KOPT-K1 (cell line): ENCODE measurements around the gene CCR3.

ENCODE experiments used
- H3K27ac ChIP-seq: fragments of 200-600 bp; sonication (generic); 2 replicates; pipeline ENCODE4 v1.5.1; 2016; ENCODE audit warnings: antibody characterized with exemption, mild to moderate bottlenecking, low read depth, low read length; ENCODE audit not compliant: poor library complexity, severe bottlenecking
- H3K36me3 ChIP-seq: fragments of 200-600 bp; sonication (generic); 2 replicates; pipeline ENCODE4 v1.5.1; 2017; ENCODE audit warnings: antibody characterized with exemption, mild to moderate bottlenecking, low read length, moderate library complexity; ENCODE audit not compliant: insufficient read depth
- H3K9me3 ChIP-seq: fragments of 200-600 bp; sonication (generic); 2 replicates; pipeline ENCODE4 v1.5.1; 2017; ENCODE audit warnings: antibody characterized with exemption, low read length, mild to moderate bottlenecking; ENCODE audit not compliant: insufficient read depth, poor library complexity, severe bottlenecking

CCR3 gene

GRCh38 chr3:46209746-46210470 is 32.4 kb upstream of the CCR3 start:
- H3K27ac ChIP-seq = no peak overlapping the region
- no peaks in the 10 kb centered on the region for H3K9me3 ChIP-seq
- no peaks in the 10 kb centered on the region for H3K36me3 ChIP-seq

GRCh38 chr3:46212101-46212500 is 30.2 kb upstream of the CCR3 start:
- Histone ChIP-seq H3K36me3 (no peaks in the 10 kb centered on the region), H3K9me3 (no peaks in the 10 kb centered on the region), H3K27ac (no peak overlapping the region)

- peak overlapping the region; percentile 71 for H3K27ac ChIP-seq
- H3K36me3 ChIP-seq = no peaks in the 10 kb centered on the region
- no peaks in the 10 kb centered on the region for H3K9me3 ChIP-seq
Measured at GRCh38 chr3:46213201-46213600, 29.1 kb upstream of the CCR3 start.

GRCh38 chr3:46214751-46215352 is 27.4 kb upstream of the CCR3 start:
- H3K36me3 ChIP-seq = no peaks in the 10 kb centered on the region
- no peaks in the 10 kb centered on the region for H3K9me3 ChIP-seq
- H3K27ac ChIP-seq = no peak overlapping the region

GRCh38 chr3:46215810-46216414 is 26.3 kb upstream of the CCR3 start:
- no peaks in the 10 kb centered on the region for H3K36me3 ChIP-seq
- no peak overlapping the region for H3K27ac ChIP-seq
- H3K9me3 ChIP-seq = no peaks in the 10 kb centered on the region

- Histone ChIP-seq H3K27ac (no peak overlapping the region), H3K36me3 (no peaks in the 10 kb centered on the region), H3K9me3 (no peaks in the 10 kb centered on the region)
Measured at GRCh38 chr3:46218196-46218709, 24.0 kb upstream of the CCR3 start.

GRCh38 chr3:46221391-46221790 is 20.9 kb upstream of the CCR3 start:
- Histone ChIP-seq H3K36me3 (no peaks in the 10 kb centered on the region), H3K9me3 (peaks cover 5% of the 10 kb centered on the region), H3K27ac (no peak overlapping the region)

GRCh38 chr3:46221938-46222337 is 20.3 kb upstream of the CCR3 start:
- Histone ChIP-seq H3K9me3 (peaks cover 7% of the 10 kb centered on the region), H3K27ac (no peak overlapping the region)

GRCh38 chr3:46222435-46223161 is 19.7 kb upstream of the CCR3 start:
- no peaks in the 10 kb centered on the region for H3K36me3 ChIP-seq
- H3K27ac ChIP-seq = no peak overlapping the region
- H3K9me3 ChIP-seq = peaks cover 7% of the 10 kb centered on the region

More at GRCh38 chr3:46221938-46222337, 20.3 kb upstream of the CCR3 start:
- H3K36me3 ChIP-seq = no peaks in the 10 kb centered on the region

GRCh38 chr3:46228260-46229242 is 13.7 kb upstream of the CCR3 start:
- H3K9me3 ChIP-seq = peaks cover 7% of the 10 kb centered on the region
- no peaks in the 10 kb centered on the region for H3K36me3 ChIP-seq
- no peak overlapping the region for H3K27ac ChIP-seq

GRCh38 chr3:46231323-46231722 is 10.9 kb upstream of the CCR3 start:
- no peaks in the 10 kb centered on the region for H3K36me3 ChIP-seq
- no peak overlapping the region for H3K27ac ChIP-seq

GRCh38 chr3:46233194-46233593 is 9.1 kb upstream of the CCR3 start:
- Histone ChIP-seq H3K9me3 (no peaks in the 10 kb centered on the region), H3K27ac (no peak overlapping the region), H3K36me3 (no peaks in the 10 kb centered on the region)

More at GRCh38 chr3:46231323-46231722, 10.9 kb upstream of the CCR3 start:
- H3K9me3 ChIP-seq = peaks cover 3% of the 10 kb centered on the region

- no peak overlapping the region for H3K27ac ChIP-seq
- no peaks in the 10 kb centered on the region for H3K36me3 ChIP-seq
- H3K9me3 ChIP-seq = no peaks in the 10 kb centered on the region
Measured at GRCh38 chr3:46235425-46235824, 6.8 kb upstream of the CCR3 start.
